CD4-positive, alpha-beta T cell treated with Interleukin-15 for 4 hours (primary cell): ENCODE measurements around the gene CRYBA2.

ENCODE experiments used
- DNase-seq: peaks from one replicate; pipeline ENCODE4 v3.0.0-alpha.2; 2020; ENCODE audit warnings: low spot score

Gene CRYBA2

GRCh38 chr2:218981881-218982585, 11.2 kb downstream of the CRYBA2 start:
- no peak for DNase-seq

- no peak for DNase-seq
Observed at GRCh38 chr2:218981390-218981880, 11.8 kb downstream of the CRYBA2 start.

- no peak for DNase-seq
Observed at GRCh38 chr2:218980735-218981389, 12.4 kb downstream of the CRYBA2 start.

GRCh38 chr2:218979846-218980734, 13.1 kb downstream of the CRYBA2 start:
- peak; percentile 83 for DNase-seq

GRCh38 chr2:218975060-218975777, 18.0 kb downstream of the CRYBA2 start:
- no peak for DNase-seq

- DNase-seq: no peak
Observed at GRCh38 chr2:218970894-218971293, 22.3 kb downstream of the CRYBA2 start.

- DNase-seq: no peak
Observed at GRCh38 chr2:218964041-218964771, 29.0 kb downstream of the CRYBA2 start.

GRCh38 chr2:218963601-218964000, 29.6 kb downstream of the CRYBA2 start:
- DNase-seq: no peak

- DNase-seq: peak; percentile 36
Observed at GRCh38 chr2:218962859-218963492, 30.2 kb downstream of the CRYBA2 start.

GRCh38 chr2:218961651-218962570, 31.3 kb downstream of the CRYBA2 start:
- DNase-seq: no peak

- DNase-seq: no peak
Observed at GRCh38 chr2:218961229-218961628, 32.0 kb downstream of the CRYBA2 start.

GRCh38 chr2:218960309-218961165, 32.7 kb downstream of the CRYBA2 start:
- DNase-seq: no peak

GRCh38 chr2:218959761-218960308, 33.4 kb downstream of the CRYBA2 start:
- DNase-seq: no peak

GRCh38 chr2:218959141-218959731, 34.0 kb downstream of the CRYBA2 start, which contains the start of gene CDK5R2:
TSS of gene CDK5R2 (plus strand) at chr2:218959666. CDS start at chr2:218959821, 155 bp downstream.
- DNase-seq: peak; percentile 62

- DNase-seq: no peak
Observed at GRCh38 chr2:218958276-218958675, 34.9 kb downstream of the CRYBA2 start.

- no peak for DNase-seq
Observed at GRCh38 chr2:218957671-218958070, 35.6 kb downstream of the CRYBA2 start.

- DNase-seq: no peak
Observed at GRCh38 chr2:218956039-218956438, 37.2 kb downstream of the CRYBA2 start.
